ENCODE data around the gene COX7B. TPM values are rescaled to one million over a fixed set of nuclear protein-coding genes. Genes with fewer than 3 reads are reported as not detected.

Gene COX7B
- total and polyA plus RNA-seq, 2 of the 8 experiments (the other 6 are each of a cell fraction or from before 2014, with no cell fraction given): 268 to 974 TPM

DNA sequence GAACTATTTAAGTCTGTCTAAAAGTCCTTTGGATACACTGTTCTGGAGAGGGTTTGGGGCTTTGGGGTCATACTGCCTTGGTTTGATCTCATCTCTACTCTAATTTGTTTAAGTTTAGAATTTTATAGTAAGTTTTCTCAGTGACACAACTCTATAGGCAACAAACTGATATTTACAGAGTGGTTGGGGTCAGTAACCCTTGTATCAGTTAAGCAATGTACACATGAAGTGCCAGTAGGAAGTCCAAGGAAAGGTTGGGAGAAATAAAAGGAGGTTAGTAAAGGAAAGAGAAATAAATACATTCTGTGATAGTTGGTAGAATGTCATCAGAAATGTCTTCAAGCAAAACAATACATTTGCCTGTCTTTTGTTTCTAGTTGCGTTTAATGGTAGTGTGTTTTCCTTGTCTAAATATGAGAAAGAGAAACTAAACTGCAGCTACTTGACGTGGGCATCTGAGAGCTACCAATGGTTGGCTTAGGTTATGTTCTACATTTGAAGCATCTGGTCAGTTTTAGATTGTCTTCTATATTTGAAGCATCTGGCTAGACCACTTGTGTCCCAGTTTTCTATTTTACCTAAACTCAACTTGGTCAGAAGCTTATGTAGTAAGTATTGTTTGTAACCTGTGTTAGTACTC, 18.1 kb downstream of the COX7B start (continued):
- TF ChIP-seq RNF2 (IDR thresholded peaks at IDR 0.05; ENCODE audit: borderline replicate concordance, low read depth, low read length, missing control alignments, poor library complexity, severe bottlenecking) (no peak), BCL11A (IDR thresholded peaks at IDR 0.05; ENCODE audit: low read depth in 2 of 2, low read length in 2 of 2) (no peak)
